Measurements from ENCODE around the gene CACNA1C.

DNA sequence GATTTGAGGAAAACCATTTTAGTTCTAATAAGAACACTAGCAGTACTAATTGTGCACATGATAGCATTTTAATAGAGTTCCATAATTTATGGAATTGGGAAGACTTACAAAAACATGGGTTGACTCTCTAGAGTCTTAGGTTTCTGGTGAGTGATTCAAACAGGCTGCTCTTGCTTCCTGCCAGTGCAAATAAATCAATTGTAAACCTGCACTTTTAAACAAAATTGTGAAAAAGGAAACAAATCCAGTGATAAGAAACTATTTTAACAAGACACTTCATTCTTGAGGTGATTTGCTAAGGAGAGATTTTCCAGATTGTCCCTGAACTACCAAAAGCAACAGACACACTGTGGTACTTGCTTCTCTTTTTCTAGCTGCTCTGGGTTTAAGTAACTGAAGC lies 112.2 kb downstream of the CACNA1C start:
- no peak for TF ChIP-seq POLR2AphosphoS5 (IDR thresholded peaks at IDR 0.05)
- no peak for TF ChIP-seq POLR2A (IDR thresholded peaks at IDR 0.05; ENCODE audit: low read depth)
- TF ChIP-seq, protein P1, sequence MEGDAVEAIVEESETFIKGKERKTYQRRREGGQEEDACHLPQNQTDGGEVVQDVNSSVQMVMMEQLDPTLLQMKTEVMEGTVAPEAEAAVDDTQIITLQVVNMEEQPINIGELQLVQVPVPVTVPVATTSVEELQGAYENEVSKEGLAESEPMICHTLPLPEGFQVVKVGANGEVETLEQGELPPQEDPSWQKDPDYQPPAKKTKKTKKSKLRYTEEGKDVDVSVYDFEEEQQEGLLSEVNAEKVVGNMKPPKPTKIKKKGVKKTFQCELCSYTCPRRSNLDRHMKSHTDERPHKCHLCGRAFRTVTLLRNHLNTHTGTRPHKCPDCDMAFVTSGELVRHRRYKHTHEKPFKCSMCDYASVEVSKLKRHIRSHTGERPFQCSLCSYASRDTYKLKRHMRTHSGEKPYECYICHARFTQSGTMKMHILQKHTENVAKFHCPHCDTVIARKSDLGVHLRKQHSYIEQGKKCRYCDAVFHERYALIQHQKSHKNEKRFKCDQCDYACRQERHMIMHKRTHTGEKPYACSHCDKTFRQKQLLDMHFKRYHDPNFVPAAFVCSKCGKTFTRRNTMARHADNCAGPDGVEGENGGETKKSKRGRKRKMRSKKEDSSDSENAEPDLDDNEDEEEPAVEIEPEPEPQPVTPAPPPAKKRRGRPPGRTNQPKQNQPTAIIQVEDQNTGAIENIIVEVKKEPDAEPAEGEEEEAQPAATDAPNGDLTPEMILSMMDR (IDR thresholded peaks at IDR 0.05): no peak
